Stimulated activated CD8-positive, alpha-beta memory T cell treated with anti-CD3 and anti-CD28 coated beads, Interleukin-7, amount 100 ng/mL, for 1 hour (primary cell): ENCODE measurements around the gene RPL29.
A peak's percentile ranks its signal among the peaks of the same experiment; 100 is the strongest.
"Not testable (repeated sequence)": the region's sequence is repeated elsewhere in the genome, so short reads cannot be mapped to it uniquely, and the experiment has no call there.

ENCODE experiments used
- DNase-seq, 2 donors: peaks; one replicate each; pipeline ENCODE4 v3.0.0-alpha.2; 2020; ENCODE audit warnings: low read depth in 2 of 2

The RPL29 gene

GRCh38 chr3:52006017-52006819 lies 10.5 kb upstream of the RPL29 start:
- no peak for DNase-seq

GRCh38 chr3:52005571-52005986 lies 9.9 kb upstream of the RPL29 start:
- DNase-seq: no peak

GRCh38 chr3:52004906-52005395 lies 9.3 kb upstream of the RPL29 start:
- DNase-seq: no peak

GRCh38 chr3:52004163-52004787 lies 8.6 kb upstream of the RPL29 start:
- no peak for DNase-seq

- DNase-seq: no peak
Measured at GRCh38 chr3:52002748-52003147, 7.1 kb upstream of the RPL29 start.

- DNase-seq: peak; percentile 77 to 80
Measured at GRCh38 chr3:52001443-52001974, 5.8 kb upstream of the RPL29 start.

GRCh38 chr3:51999846-52000245 lies 4.2 kb upstream of the RPL29 start:
- no peak for DNase-seq

GRCh38 chr3:51998774-51999173 lies 3.1 kb upstream of the RPL29 start:
- no peak for DNase-seq

GRCh38 chr3:51997935-51998596 lies 2.4 kb upstream of the RPL29 start:
- no peak for DNase-seq

- DNase-seq: no peak
Measured at GRCh38 chr3:51997172-51997571, 1.5 kb upstream of the RPL29 start.

GRCh38 chr3:51994530-51994929 lies 1.2 kb downstream of the RPL29 start:
- DNase-seq: no peak

GRCh38 chr3:51993657-51994056 lies 2.0 kb downstream of the RPL29 start:
- DNase-seq: not testable (repeated sequence)

GRCh38 chr3:51992017-51992682 lies 3.5 kb downstream of the RPL29 start:
- no peak for DNase-seq

GRCh38 chr3:51990501-51990971 lies 5.2 kb downstream of the RPL29 start:
- DNase-seq: not testable (repeated sequence)

- no peak for DNase-seq
Measured at GRCh38 chr3:51988286-51989146, 7.2 kb downstream of the RPL29 start.

- no peak for DNase-seq
Measured at GRCh38 chr3:51987568-51987967, 8.1 kb downstream of the RPL29 start.

GRCh38 chr3:51986010-51986947 lies 9.4 kb downstream of the RPL29 start:
- no peak for DNase-seq

GRCh38 chr3:51985063-51985462 lies 10.6 kb downstream of the RPL29 start:
- no peak for DNase-seq

GRCh38 chr3:51984269-51984647 lies 11.4 kb downstream of the RPL29 start:
- no peak for DNase-seq
